Nephron progenitor cell (in vitro differentiated cells): ENCODE measurements around the gene BMP5.

ENCODE experiments used
- DNase-seq: peaks from one replicate; pipeline ENCODE4 v3.0.0; 2021
- H3K27ac Mint-ChIP-seq: 2 replicates; pipeline ENCODE4 v1.8.0; 2021; ENCODE audit warnings: mild to moderate bottlenecking, moderate library complexity, mixed read lengths
- H3K27me3 Mint-ChIP-seq: 2 replicates; pipeline ENCODE4 v1.8.0; 2021; ENCODE audit warnings: mild to moderate bottlenecking, low read depth, mixed read lengths; ENCODE audit not compliant: poor library complexity
- H3K36me3 Mint-ChIP-seq: 2 replicates; pipeline ENCODE4 v1.8.0; 2021; ENCODE audit warnings: low read depth, mixed read lengths
- H3K4me1 Mint-ChIP-seq: 2 replicates; pipeline ENCODE4 v1.8.0; 2021; ENCODE audit warnings: mixed read lengths
- H3K4me3 Mint-ChIP-seq: 2 replicates; pipeline ENCODE4 v1.8.0; 2021; ENCODE audit warnings: mild to moderate bottlenecking, moderate library complexity, mixed read lengths
- H3K9me3 Mint-ChIP-seq: 2 replicates; pipeline ENCODE4 v1.8.0; 2021; ENCODE audit warnings: mild to moderate bottlenecking, moderate library complexity, mixed read lengths
- TF ChIP-seq, protein P1 (sequence below): fragments of 200-600 bp; sonication (generic); IDR thresholded peaks from 2 replicates; pipeline ENCODE4 v1.5.0; 2021; ENCODE audit warnings: antibody characterized with exemption

The BMP5 gene

DNA sequence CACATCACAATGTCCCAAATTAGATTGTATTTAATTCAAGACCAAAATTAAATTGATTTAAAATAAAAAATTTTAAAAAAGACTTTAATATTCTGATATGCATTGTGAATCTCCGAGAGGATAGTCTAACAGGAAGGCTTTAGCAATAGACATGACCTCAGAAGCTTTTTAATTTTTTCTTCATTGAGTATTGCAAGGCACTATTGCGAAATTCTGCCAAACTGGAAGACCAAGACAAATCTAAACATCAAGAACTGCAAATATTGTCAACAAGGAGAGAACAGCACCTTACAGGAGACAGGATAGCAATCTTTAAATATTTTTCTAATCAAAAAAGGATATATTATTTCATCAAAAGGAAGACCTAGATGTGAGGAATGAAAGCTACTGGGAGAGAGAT is 56.9 kb downstream of the BMP5 start:
- Mint-ChIP-seq H3K27me3 (no peaks in the 10 kb centered on the region), H3K4me1 (peaks cover 4% of the 10 kb centered on the region), H3K9me3 (no peaks in the 10 kb centered on the region), H3K4me3 (no peak overlapping the region), H3K36me3 (no peaks in the 10 kb centered on the region), H3K27ac (no peak overlapping the region)
- no peak for DNase-seq
- TF ChIP-seq, protein P1, sequence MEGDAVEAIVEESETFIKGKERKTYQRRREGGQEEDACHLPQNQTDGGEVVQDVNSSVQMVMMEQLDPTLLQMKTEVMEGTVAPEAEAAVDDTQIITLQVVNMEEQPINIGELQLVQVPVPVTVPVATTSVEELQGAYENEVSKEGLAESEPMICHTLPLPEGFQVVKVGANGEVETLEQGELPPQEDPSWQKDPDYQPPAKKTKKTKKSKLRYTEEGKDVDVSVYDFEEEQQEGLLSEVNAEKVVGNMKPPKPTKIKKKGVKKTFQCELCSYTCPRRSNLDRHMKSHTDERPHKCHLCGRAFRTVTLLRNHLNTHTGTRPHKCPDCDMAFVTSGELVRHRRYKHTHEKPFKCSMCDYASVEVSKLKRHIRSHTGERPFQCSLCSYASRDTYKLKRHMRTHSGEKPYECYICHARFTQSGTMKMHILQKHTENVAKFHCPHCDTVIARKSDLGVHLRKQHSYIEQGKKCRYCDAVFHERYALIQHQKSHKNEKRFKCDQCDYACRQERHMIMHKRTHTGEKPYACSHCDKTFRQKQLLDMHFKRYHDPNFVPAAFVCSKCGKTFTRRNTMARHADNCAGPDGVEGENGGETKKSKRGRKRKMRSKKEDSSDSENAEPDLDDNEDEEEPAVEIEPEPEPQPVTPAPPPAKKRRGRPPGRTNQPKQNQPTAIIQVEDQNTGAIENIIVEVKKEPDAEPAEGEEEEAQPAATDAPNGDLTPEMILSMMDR = no peak

DNA sequence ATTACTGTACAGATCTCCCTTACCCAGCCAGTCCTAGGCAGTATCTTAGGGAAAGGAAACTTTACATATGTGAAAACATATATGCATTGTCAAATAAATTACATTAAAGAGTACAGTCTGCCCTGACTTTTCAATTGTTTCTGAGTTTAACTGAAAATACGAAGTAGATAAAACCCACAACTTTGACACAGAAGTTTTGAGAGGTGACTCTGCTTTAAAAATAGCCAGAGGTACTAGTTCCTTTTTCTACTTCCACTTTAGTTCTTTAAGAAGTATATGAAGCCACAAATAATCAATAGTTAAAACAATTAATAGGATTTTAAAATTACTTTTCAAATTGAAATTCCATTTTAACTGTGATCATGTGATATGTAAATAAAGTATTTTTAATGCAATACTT is 62.9 kb downstream of the BMP5 start:
- Mint-ChIP-seq H3K9me3 (no peaks in the 10 kb centered on the region), H3K27ac (no peak overlapping the region), H3K4me3 (no peak overlapping the region), H3K4me1 (no peaks in the 10 kb centered on the region), H3K27me3 (no peaks in the 10 kb centered on the region), H3K36me3 (no peaks in the 10 kb centered on the region)
- no peak for DNase-seq
- TF ChIP-seq, protein P1 = no peak

DNA sequence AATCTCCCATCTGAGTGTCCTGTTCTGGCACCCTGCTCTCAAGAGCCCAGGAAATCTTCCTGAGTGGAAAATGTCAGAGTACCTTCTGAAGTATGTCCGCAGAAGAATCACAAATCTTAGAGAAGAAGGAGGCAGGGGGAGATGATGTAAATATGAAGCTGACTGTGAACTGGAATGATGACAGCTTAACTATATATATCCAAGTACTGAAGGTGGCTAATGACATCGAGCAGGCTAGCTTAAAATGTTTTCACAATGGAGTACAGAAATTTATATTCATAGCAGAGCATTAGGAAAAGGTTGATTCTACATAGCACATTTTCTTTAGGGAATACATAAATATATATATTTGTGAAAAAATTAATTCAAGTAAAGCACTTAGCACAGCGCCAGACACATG is 64.3 kb downstream of the BMP5 start:
- H3K27ac Mint-ChIP-seq = no peak overlapping the region
- no peaks in the 10 kb centered on the region for H3K27me3 Mint-ChIP-seq
- H3K4me1 Mint-ChIP-seq = no peaks in the 10 kb centered on the region
- no peaks in the 10 kb centered on the region for H3K36me3 Mint-ChIP-seq
- no peak overlapping the region for H3K4me3 Mint-ChIP-seq
- DNase-seq = no peak
- TF ChIP-seq, protein P1 = no peak
- peaks cover 9% of the 10 kb centered on the region for H3K9me3 Mint-ChIP-seq

DNA sequence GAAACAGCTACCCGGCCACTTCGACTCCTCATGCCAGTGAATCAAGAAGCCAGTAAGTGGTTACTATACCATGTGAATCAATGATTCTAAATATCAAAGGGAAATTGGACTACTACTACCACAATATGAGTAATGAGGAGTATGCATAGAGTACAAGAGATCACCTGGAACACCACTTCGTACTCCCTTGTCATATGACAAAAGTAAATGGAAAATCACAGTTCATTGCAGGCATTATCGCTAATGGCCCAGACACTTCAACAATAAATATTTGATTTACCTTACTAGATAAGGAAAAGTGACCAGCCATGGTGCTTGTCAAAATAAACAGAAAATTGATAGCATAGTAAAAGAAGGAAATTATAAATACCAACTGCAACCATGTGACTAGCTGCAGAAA is 73.1 kb downstream of the BMP5 start:
- Mint-ChIP-seq H3K27me3 (no peaks in the 10 kb centered on the region), H3K4me3 (no peak overlapping the region), H3K4me1 (no peaks in the 10 kb centered on the region), H3K9me3 (peaks cover 15% of the 10 kb centered on the region), H3K27ac (no peak overlapping the region), H3K36me3 (peaks cover 5% of the 10 kb centered on the region)
- TF ChIP-seq, protein P1 = no peak
- DNase-seq = no peak

DNA sequence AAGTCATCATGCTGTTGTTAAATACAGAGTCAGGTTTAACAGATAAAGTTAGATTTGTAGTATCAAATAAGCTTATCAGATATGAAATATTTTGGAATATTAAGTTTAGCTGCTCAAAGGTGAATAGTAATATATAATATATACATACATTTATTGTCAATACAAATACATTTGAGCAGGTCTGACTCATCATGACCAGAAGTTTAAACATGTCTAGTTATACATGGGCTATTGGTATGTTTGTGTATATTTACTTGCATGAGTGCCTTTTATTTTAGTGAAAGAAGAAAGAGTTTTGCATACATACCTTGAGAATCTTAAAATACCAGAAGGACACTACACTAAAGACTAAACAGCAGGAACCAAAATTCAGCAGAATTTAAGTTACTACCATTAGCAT is 76.8 kb downstream of the BMP5 start:
- H3K27me3 Mint-ChIP-seq = no peaks in the 10 kb centered on the region
- DNase-seq = no peak
- TF ChIP-seq, protein P1 = no peak
- H3K36me3 Mint-ChIP-seq = peaks cover 5% of the 10 kb centered on the region
- no peak overlapping the region for H3K4me3 Mint-ChIP-seq
- H3K4me1 Mint-ChIP-seq = no peaks in the 10 kb centered on the region
- peaks cover 4% of the 10 kb centered on the region for H3K9me3 Mint-ChIP-seq
- H3K27ac Mint-ChIP-seq = no peak overlapping the region

DNA sequence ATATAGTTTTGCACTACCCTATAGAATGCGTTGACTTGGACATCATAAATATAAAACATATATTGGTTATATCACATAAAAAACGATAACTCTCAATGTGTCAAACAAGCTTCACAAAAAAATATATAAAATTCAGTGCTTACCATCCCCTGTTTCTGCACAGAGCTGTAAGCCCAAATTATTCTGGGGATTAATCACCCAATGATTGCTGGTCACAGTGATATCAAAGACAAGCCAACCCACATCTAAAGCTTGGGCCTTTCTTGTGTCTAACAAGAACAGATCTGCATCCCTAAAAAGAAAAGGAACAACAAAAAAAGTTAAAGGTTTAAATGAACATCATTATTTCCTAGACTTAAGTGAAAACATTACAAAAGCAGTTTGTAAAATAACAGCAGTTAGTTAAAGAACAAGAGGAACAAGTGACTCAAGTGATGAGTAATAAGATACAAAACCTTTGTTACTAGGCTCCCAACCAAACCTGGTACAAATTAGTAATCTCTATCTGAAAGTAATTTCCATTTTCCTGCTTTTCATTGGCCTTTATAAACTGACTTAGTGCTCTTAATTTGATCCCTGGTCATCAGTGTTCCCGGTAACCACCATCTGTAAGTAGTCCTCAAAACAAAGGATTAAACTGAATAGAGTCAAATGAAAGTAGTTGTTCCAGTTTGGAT is 81.1 kb downstream of the BMP5 start:
- peaks cover 5% of the 10 kb centered on the region for H3K36me3 Mint-ChIP-seq
- H3K27ac Mint-ChIP-seq = no peak overlapping the region
- H3K9me3 Mint-ChIP-seq = peaks cover 4% of the 10 kb centered on the region
- H3K4me1 Mint-ChIP-seq = no peaks in the 10 kb centered on the region
- H3K4me3 Mint-ChIP-seq = no peak overlapping the region
- no peaks in the 10 kb centered on the region for H3K27me3 Mint-ChIP-seq
- DNase-seq = no peak
- TF ChIP-seq, protein P1 = no peak
